GM21576 (cell line): Measurements from ENCODE around the gene ABLIM2.
A peak's percentile ranks its signal among the peaks of the same experiment; 100 is the strongest.

ENCODE experiments used
- ATAC-seq: cut with Tn5 transposase; IDR thresholded peaks from one replicate; pipeline ENCODE4 v1.9.1; 2021; ENCODE audit warnings: mild to moderate bottlenecking, moderate library complexity; ENCODE audit not compliant: unreplicated experiment

ABLIM2 gene

GRCh38 chr4:7968262-7968896 lies 190.2 kb downstream of the ABLIM2 start:
- no peak for ATAC-seq

- no peak for ATAC-seq
Observed at GRCh38 chr4:7967501-7968261, 190.9 kb downstream of the ABLIM2 start.

- ATAC-seq: no peak
Observed at GRCh38 chr4:7967063-7967440, 191.6 kb downstream of the ABLIM2 start.

GRCh38 chr4:7966281-7967062 lies 192.1 kb downstream of the ABLIM2 start:
- ATAC-seq: no peak

GRCh38 chr4:7964890-7965662 lies 193.5 kb downstream of the ABLIM2 start:
- no peak for ATAC-seq

- no peak for ATAC-seq
Observed at GRCh38 chr4:7964459-7964858, 194.2 kb downstream of the ABLIM2 start.

GRCh38 chr4:7963691-7964090 lies 194.9 kb downstream of the ABLIM2 start:
- ATAC-seq: no peak

- no peak for ATAC-seq
Observed at GRCh38 chr4:7962609-7963508, 195.8 kb downstream of the ABLIM2 start.

- ATAC-seq: peak; percentile 66
Observed at GRCh38 chr4:7960790-7961655, 197.6 kb downstream of the ABLIM2 start.

GRCh38 chr4:7960017-7960789 lies 198.4 kb downstream of the ABLIM2 start:
- ATAC-seq: no peak

- no peak for ATAC-seq
Observed at GRCh38 chr4:7959078-7959477, 199.5 kb downstream of the ABLIM2 start.

- ATAC-seq: no peak
Observed at GRCh38 chr4:7956934-7957656, 201.5 kb downstream of the ABLIM2 start.

- ATAC-seq: no peak
Observed at GRCh38 chr4:7956270-7956808, 202.3 kb downstream of the ABLIM2 start.

GRCh38 chr4:7955393-7955792 lies 203.2 kb downstream of the ABLIM2 start:
- no peak for ATAC-seq

GRCh38 chr4:7952615-7953014 lies 206.0 kb downstream of the ABLIM2 start:
- no peak for ATAC-seq

GRCh38 chr4:7950301-7951092 lies 208.1 kb downstream of the ABLIM2 start:
- no peak for ATAC-seq

- no peak for ATAC-seq
Observed at GRCh38 chr4:7949759-7950158, 208.9 kb downstream of the ABLIM2 start.
